ENCODE data around the gene SH3RF3. TPM values are rescaled to one million over a fixed set of nuclear protein-coding genes. Genes with fewer than 3 reads are reported as not detected.

SH3RF3 gene
- total RNA-seq, 1 donor from 2014 or later, result 7.9 TPM

GRCh38 chr2:109411640-109412325 is 282.8 kb downstream of the SH3RF3 start:
- H3K4me3 ChIP-seq, result no peak overlapping the region
- intact Hi-C loops (cut with micrococcal nuclease), result no loop called here
- no peak for DNase-seq
- no peaks in the 10 kb centered on the region for H3K9me3 ChIP-seq (replicated peaks)
- no peaks in the 10 kb centered on the region for H3K36me3 ChIP-seq
- no peak overlapping the region for H3K27ac ChIP-seq (replicated peaks)
- no peak for TF ChIP-seq CTCF (IDR thresholded peaks at IDR 0.05; ENCODE audit: borderline replicate concordance)
- no peaks in the 10 kb centered on the region for H3K4me1 ChIP-seq
- no peaks in the 10 kb centered on the region for H3K27me3 ChIP-seq (ENCODE audit: low read depth)

- TF ChIP-seq CTCF (IDR thresholded peaks at IDR 0.05; ENCODE audit: borderline replicate concordance), result no peak
- Histone ChIP-seq H3K27me3 (ENCODE audit: low read depth) (no peaks in the 10 kb centered on the region), H3K36me3 (no peaks in the 10 kb centered on the region), H3K4me3 (no peak overlapping the region), H3K27ac (replicated peaks) (no peak overlapping the region), H3K4me1 (no peaks in the 10 kb centered on the region), H3K9me3 (replicated peaks) (no peaks in the 10 kb centered on the region)
- intact Hi-C loops (cut with micrococcal nuclease), result no loop called here
- DNase-seq, result no peak
These were observed 286.6 kb downstream of the SH3RF3 start for GRCh38 chr2:109415581-109416013.

DNA sequence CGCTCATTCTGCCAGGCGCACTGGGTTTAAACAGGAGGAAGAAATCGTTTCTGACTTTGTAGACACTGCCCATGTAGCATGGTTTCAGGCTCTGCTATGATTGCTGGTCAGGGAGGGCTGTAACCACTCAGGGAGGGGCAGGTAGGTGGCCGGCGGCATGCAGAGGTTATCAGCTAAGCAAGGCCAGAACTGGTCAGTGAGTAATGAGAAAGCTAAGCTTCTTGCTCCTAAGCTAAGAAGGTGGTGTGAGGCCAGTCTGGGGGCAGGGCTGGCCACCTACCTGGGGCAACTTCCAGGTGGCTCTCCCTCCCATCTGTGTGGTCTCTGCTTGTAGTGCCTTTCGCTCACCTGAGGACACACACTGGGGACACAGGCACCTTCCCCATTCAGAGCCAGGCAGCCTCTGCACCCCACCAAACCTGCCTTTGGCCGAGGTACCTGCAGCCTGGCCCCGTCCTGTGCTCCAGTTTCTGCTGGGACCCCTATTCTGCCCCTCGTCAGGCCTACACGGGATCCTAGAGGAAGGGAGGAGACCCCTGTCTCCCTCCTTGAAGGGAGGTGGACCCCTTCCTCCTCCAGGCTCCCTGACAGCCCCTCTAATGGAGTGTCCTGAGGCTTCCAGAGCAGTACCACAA is 288.8 kb downstream of the SH3RF3 start:
- H3K4me3 ChIP-seq, result no peak overlapping the region
- DNase-seq, result no peak
- H3K36me3 ChIP-seq, result no peaks in the 10 kb centered on the region
- no peaks in the 10 kb centered on the region for H3K27me3 ChIP-seq (ENCODE audit: low read depth)
- no peak overlapping the region for H3K27ac ChIP-seq (replicated peaks)
- intact Hi-C loops (cut with micrococcal nuclease), result no loop called here
- H3K4me1 ChIP-seq, result no peaks in the 10 kb centered on the region
- TF ChIP-seq CTCF (IDR thresholded peaks at IDR 0.05; ENCODE audit: borderline replicate concordance), result no peak
- H3K9me3 ChIP-seq (replicated peaks), result no peaks in the 10 kb centered on the region

DNA sequence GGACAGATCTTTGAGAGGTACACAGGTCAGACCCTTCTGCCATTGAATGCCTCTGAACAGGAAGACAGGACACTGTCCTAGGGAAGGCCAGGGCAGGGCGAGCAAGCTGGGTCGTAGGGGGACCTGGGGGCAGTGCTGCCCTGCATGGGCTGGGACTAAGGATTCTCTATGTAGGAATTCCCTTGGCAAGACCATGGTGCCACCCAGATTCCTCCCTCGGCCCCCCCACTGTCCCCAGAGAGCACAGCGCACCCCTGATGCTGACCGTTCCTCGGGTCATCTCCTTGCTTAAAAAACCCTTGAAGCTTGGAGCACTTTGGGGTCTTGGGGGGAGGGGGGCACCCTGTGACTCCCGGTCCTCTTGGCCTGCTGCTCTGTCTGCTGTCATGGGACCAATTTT is 289.7 kb downstream of the SH3RF3 start:
- H3K27ac ChIP-seq (replicated peaks), result no peak overlapping the region
- intact Hi-C loops (cut with micrococcal nuclease), result no loop called here
- TF ChIP-seq CTCF (IDR thresholded peaks at IDR 0.05; ENCODE audit: borderline replicate concordance), result no peak
- no peak overlapping the region for H3K4me3 ChIP-seq
- no peak for DNase-seq
- no peaks in the 10 kb centered on the region for H3K36me3 ChIP-seq
- H3K4me1 ChIP-seq, result no peaks in the 10 kb centered on the region
- no peaks in the 10 kb centered on the region for H3K27me3 ChIP-seq (ENCODE audit: low read depth)
- H3K9me3 ChIP-seq (replicated peaks), result no peaks in the 10 kb centered on the region

DNA sequence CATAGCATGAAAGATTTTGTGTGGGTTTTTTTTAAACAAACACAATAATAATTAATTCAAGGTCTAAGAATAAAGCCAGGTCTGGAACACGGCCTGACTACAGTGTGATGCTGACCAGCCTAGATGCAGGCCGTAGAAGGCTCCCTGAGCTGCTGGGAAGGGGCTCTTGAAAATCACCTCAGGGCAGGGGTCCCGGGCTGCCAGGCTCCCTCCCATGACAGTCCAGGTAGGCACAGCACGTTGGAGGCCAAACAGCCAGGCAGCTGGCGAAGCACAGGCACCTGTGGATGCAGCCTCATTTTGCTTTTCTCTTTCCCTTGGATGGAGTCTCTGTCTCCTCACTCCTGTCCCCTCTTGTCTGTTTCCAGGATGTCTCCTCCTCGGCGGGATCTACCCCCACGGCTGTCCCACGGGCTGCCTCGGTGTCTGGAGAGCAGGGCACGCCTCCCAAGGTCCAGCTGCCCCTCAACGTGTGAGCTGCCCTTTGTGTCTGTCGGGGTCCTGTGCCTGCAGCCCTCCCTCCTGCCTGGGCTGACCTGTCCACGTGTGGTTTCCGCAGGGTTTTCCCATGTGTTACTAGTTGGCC is 290.3 kb downstream of the SH3RF3 start:
- Histone ChIP-seq H3K9me3 (replicated peaks) (no peaks in the 10 kb centered on the region), H3K36me3 (no peaks in the 10 kb centered on the region), H3K27ac (replicated peaks) (no peak overlapping the region), H3K4me3 (no peak overlapping the region), H3K4me1 (no peaks in the 10 kb centered on the region), H3K27me3 (ENCODE audit: low read depth) (no peaks in the 10 kb centered on the region)
- no peak for DNase-seq
- TF ChIP-seq CTCF (IDR thresholded peaks at IDR 0.05; ENCODE audit: borderline replicate concordance), result no peak
- intact Hi-C loops (cut with micrococcal nuclease), result no loop called here

Data from left ventricle myocardium inferior (tissue), 1 donor.